SH-SY5Y (cell line): ENCODE data around the gene AHRR.

Experiments used
- GATA2 ChIP-seq: IDR thresholded peaks from 2 replicates; pipeline ENCODE4 v1.6.1; 2011; ENCODE audit warnings: mild to moderate bottlenecking, low read depth, low read length
- GATA3 ChIP-seq: IDR thresholded peaks from 2 replicates; pipeline ENCODE4 v1.6.1; 2011; ENCODE audit warnings: low read depth, mild to moderate bottlenecking, low read length, moderate library complexity

- TF ChIP-seq GATA2 (no peak), GATA3 (no peak)
These were observed 160.5 kb downstream of the AHRR start for GRCh38 chr5:482021-482420.
